Measurements from ENCODE around the gene ITPR2.

DNA sequence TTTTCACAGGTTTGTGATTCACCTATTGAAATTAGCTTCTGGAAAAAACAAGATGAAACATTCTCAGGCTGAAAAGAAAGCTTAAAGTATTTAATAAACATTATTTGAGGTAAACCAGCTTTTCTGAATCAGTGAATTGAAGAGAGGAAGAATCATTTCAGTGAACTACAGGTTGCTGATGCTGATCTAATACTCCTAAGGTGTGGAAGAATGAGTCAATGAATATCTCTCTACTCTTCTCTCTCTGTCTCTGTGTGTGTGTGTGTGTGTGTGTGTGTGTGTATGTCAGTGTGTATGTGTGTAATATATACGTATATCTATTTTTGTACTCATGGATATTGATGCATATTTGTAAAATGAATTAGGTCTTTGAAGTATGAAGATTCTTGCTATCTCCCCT lies 325.4 kb downstream of the ITPR2 start:
- TF ChIP-seq EZH2 (IDR thresholded peaks at IDR 0.05; ENCODE audit: insufficient read depth, poor library complexity, severe bottlenecking) (no peak), EZH2phosphoT487 (IDR thresholded peaks at IDR 0.05; ENCODE audit: insufficient read depth, low read depth) (no peak)
